GM18520 (cell line): ENCODE data around the gene CAPN12.

Experiments used
- ATAC-seq: cut with Tn5 transposase; IDR thresholded peaks from one replicate; pipeline ENCODE4 v1.9.1; 2021; ENCODE audit not compliant: unreplicated experiment

The CAPN12 gene

DNA sequence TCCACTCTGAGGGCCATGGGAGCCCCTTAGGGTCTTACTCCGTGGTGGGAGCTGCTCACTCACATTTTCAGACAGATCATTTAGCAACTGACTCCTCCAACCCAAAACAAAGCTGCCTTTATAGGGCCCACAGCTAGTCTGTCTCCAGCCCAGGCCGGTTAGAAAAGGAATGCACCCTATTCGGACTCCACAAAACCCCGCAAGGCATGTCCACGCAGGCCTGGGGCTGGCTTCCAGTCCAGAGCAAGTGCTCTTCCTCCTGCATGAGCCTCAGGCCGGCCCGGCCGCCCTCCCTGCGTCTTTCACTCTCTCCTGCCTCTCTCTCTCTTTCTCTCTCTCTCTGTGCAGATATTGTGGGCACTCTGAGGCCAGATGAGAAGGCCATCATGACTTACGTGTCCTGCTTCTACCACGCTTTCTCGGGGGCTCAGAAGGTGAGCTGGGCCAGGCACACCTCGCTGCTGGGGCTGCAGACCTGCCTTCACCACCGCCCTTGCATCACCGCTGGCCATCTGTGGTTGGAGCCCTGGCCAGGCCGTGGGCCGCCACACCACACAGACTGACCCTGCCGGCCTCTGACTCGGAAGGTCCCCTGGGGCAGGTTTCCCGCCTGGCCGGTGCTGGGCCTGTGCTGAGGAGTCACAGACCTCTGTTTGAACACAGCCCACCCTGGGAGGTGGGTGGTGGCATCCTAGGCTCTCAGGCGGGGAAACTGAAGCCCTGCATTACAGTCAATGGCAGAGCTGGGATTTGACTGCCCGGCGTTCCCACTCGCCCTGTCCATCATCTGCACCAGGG is 33.1 kb downstream of the CAPN12 start:
- no peak for ATAC-seq

DNA sequence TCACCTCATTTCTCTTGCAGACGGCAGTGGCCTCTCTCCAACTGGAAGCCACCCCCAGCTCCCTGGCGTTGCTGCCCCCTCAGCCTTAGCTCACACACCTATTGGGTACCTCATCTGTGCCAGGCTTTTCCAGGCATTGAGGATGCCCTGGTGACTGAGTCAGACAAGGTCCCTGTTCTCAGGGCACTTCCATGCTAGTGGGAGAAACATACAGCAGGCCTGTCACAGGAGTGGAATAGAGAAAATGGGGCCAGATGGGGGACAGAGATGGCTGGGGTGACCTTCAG is 33.9 kb downstream of the CAPN12 start:
- no peak for ATAC-seq

DNA sequence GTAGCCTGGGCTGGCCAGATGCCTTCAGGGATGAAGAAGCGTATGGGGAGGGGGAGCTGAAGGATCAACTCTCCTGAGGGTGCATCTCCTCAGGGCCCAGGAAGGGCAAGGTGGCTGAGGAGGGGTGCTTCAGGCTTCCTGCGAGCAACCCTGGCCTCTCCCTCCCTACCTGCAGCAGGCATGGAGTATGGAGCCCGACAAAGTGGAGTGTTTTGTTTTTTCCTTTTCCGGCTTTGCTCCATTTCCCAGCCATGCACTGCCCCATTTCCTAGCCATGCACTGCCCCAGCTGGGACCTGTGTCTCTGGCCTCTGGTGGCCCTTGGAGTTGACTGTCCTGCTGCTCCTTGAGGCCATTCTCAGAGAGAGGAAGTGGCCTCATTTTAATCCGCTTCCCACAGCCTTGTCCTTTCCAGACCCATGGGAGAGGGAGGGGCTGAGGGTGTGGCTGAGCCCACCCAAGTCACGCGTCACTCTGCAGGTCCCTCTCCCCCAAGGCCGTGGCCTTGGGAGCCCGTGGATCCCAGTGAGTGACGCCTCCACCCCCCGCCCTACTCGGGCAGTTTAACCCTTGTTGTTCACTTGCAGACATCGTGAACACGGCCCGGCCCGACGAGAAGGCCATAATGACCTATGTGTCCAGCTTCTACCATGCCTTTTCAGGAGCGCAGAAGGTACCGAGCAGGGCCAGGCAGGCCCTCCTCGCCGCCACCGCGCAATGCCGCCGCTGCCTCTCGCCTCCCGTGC is 34.4 kb downstream of the CAPN12 start:
- no peak for ATAC-seq

DNA sequence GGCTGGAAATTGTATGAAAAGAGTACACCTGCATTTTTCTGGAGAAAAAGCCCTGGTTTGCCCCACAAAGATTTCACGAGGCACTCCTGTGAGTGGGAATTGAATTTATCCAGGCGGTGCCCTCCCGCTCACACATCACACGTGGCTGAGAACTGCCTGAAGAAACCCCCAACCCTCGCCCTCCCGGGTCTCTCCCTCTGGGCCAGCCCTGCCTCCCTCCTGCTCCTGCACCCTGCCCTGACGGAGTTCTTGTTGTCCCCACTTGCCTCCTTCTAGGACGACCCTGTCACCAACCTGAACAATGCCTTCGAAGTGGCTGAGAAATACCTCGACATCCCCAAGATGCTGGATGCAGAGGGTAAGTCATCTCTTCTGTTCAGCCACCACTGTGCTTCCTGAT is 35.2 kb downstream of the CAPN12 start:
- ATAC-seq = no peak

DNA sequence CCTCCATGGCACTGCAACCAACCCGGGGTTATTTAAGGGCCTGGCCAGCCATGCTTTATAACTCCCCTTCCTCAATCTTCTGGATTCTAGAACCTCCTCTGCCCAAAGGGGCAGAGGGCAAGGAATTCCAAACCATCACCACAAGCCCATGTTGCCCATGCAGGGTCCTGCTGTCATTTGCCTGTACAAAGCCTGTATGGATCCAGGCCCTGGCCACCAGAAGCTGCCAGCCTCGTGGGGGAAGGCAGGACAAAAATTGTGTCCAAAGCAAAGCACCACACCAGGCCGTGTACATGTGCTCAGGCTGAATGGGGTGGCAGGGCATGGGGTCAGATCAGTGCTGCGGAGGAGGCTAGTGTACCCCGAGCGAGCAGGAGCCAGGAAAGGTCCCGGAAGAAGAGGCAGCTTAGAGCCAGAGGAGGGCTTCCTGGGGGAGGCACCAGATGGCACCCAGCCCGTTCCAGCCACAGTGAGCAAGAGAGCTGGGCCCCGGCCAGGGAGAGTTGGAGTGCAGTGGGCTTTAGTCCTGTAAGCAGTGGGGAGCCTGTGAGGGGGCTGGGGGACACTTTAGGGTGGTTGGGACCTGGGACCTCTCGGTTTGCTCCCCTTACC is 35.8 kb downstream of the CAPN12 start:
- ATAC-seq = no peak

DNA sequence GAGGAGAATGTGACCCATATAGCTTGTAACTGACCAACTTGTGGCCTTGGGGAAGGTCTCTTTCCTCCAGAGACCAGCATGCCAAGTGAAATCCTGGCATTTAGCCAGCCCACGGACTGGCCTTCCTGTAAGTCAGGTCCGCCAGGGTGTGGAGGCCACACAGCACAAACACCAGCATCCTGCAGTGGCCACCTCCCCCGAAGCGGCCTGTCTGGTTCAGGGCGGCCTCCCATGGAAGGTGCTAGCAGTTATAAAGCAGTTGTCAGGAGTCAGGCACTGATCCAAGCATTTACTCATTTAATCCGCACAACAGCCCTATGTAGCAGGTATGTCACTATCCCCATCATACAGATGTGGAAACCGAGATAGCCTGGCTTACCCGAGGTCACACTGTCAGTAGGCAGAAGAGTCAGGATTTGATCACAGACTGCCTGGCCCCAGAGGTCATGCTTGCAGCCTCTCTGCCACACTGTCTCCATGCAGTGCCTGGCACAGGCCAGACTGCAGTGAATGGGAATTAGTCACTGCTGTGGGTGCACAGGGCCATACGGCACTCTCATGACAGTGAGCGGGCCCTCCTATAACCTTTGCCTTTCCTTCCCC is 36.7 kb downstream of the CAPN12 start:
- no peak for ATAC-seq

DNA sequence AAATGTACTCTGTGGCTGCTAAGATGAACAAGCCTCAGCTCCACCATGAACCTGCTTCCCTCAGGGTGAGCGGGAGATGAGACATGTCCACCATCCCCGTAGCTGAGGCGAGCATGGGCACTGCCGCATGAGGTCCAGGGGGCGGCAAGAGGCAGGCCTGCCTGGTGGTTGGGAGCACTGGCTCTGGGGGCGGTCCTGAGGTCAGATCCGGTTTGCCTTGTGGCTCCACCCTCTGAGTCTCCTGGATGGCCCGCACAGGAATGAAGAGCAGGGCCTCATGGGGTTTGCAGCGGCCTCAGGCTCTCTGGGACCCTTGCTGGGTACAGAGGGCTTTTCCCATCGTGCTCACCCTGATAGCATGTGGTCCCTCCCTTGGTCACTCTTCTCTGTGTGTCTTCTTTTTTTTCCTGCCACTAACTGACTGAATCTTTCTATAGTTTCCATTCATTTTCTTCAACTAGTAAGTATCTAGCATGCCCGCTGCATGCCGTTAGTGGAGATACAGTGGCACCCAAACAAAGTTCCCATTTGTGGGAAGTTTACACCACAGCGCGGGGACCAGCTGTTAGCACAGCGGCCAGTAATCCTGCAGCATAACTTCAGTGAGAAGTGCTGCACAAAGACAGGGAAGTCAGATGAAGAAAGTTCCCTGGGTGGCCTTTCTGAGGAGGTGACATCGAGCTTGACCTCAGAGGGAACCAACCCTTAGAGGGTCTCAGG is 37.3 kb downstream of the CAPN12 start:
- ATAC-seq = no peak

DNA sequence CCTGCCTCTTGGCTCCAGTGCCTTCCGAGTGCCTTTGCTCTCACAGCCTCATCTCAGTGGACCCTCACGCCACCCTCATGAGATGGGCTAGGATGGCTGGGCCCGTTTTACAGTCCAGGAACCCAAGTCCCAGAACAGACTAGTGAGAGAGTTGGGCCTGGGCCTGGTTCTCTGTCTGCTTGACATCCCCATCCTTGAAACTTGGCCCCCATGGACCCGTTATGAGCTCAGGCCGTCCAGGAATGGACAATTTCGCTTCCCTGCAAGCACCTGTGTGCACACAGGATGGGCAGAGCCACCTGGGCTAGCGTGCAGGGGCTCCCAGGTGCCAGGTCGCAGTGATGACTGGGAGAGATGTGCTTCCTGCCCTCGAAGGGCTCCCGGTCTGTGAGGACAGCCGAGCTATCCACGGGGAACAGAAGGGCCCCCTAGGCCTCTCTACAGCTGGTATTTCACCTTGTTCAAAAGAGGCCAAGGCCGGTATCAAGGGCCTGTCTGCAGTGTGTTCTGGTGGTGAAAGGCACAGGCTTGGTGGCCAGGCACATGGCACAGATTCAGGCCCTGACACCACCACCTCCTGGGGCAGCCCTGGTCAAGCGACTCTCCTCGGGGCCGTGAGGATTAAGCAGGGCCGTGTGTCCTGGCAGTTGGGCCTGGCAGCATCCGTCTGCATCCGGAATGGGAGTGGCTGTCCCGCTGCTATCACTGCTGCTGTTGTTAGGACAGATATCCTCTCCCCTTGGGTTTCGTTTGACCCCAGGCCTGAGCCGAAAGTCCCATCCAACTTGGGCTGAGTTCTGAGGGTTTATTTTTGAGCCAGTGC is 38.9 kb downstream of the CAPN12 start:
- ATAC-seq = no peak

DNA sequence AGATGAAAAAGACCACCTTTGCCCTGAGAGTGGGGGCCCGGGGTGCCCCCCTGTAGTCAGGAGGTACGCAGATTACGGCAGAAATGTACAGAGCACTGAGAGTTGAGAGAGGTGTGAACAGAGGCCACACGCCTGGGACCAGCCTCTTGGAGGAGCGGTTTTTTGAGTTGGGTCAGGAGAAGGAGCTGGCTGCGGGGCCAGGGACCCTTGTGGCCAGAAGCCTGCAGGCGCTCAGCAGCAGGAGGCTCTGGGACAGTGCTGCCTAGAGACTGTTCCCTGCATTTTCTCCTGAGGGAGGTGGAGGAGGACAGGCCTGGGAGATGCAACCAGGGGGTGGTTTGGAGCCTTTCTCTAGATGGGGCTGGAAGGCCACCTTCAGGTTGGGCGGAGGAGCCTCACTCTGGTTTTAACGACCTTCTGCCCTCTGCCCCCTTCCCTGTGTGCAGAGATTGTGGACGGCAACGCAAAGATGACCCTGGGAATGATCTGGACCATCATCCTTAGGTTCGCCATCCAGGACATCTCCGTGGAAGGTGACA is 39.7 kb downstream of the CAPN12 start:
- ATAC-seq = no peak

DNA sequence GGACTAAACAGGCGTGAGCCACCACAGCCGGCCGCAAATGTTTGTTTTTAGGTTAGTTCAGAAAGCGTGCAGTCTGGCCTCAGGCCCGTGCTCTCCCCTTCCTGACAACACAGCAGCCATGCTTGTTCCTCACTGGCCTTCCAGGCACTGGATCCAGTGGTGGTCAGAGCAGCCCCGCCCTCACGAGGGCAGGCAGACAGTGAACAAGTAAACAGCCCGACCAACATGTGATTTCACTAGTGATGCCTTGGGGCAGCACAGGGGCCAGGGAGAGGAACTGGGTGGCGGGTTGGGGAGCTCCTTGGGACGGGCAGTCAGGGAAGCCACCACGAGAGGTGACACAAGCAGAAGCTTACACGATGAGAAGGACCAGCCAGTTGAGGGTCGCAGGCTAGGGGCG is 40.8 kb downstream of the CAPN12 start:
- no peak for ATAC-seq

DNA sequence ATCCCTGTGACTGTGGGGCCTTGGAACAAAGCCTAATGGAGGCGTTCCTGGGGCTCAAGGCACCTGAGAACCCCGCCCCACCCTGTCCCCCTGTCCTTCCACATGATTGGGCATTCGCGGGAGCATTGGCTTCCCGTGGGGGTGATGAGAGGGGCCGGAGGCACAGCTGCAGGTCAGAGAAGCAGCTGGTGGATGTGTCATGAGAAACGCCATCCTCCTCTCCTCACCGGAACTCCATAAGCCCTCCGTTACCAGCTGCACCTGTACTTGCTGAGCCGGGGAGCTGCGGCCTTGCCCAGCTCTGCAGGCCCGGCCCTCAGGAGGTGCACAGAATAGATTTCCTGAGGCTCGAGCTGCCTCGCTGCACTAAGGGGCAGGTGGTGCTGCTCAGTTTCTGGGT is 42.0 kb downstream of the CAPN12 start:
- ATAC-seq = no peak

DNA sequence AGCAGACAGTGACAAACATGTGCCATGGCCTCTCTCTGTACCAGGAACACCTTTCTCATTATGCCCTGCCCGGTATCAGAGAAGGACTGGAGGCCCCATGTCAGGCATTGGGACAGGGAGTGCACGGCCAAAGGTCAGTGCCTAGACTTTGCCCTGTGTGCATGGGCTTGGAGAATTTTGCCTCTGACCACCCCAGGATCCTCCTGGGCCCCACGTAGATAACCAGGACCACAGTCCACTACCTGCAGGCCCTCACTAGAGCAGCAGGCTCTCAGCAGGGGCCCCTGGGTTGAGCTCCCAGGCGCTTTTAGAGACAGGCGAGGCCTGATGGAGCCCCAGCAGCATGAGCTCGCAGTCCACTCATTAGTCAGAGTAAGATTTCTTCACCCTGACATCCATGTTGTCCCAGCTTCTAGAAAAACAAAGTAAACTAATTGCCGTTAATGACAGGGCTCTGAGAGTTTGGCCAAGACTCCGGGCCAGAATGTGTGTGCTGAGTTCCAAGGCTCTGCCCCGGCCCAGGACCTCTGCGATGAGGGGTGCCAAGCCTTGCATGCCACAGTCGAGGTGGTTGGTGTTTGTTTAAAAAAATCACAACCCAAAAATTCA is 42.7 kb downstream of the CAPN12 start:
- ATAC-seq = no peak

DNA sequence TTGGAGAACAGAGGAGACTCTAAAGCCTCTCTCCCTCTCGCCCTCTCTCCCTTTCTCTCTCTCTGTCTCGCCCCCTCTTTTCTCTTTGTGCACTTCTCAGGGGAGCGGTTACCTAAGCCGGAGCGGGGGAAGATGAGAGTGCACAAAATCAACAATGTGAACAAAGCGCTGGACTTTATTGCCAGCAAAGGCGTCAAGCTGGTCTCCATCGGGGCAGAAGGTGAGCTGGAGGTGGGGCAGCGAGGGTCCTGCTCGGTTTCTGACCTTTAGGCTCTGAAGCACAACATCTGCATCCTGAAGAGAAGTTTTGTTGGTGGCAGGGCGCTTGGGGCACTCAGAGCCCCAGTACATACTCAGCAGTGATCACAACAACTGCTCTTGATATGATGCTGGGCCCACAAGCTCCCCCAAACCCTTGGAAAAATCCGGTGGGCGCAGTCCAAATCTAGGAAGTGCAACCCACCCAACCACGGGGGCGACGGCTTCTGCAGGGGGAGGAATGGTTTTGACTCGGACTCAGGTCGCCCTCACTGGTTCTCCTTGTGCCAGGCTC is 43.3 kb downstream of the CAPN12 start:
- ATAC-seq = no peak

DNA sequence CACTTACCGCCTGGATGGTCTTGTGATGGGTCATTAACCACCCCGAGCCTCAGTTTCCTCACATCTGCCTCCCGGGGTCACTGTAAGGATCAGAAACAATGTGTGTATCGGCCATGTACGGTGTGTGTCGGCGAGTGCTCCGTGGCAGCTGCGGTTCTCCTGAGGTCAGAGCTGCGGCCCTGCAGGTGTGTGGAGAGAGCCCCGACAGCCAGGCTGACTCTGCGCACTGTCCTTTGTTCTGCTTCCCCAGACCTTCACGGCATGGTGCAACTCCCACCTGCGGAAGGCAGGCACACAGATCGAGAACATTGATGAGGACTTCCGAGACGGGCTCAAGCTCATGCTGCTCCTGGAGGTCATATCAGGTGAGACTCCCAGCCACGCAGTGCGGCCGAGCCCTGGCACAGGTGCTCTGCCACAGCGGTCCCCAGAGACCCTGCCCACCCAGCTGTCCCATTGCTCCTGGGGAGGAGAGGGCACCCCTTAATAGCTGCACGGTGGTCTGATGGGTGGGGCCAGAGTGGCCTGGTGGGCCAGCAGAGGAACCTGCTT is 43.8 kb downstream of the CAPN12 start:
- ATAC-seq = no peak

DNA sequence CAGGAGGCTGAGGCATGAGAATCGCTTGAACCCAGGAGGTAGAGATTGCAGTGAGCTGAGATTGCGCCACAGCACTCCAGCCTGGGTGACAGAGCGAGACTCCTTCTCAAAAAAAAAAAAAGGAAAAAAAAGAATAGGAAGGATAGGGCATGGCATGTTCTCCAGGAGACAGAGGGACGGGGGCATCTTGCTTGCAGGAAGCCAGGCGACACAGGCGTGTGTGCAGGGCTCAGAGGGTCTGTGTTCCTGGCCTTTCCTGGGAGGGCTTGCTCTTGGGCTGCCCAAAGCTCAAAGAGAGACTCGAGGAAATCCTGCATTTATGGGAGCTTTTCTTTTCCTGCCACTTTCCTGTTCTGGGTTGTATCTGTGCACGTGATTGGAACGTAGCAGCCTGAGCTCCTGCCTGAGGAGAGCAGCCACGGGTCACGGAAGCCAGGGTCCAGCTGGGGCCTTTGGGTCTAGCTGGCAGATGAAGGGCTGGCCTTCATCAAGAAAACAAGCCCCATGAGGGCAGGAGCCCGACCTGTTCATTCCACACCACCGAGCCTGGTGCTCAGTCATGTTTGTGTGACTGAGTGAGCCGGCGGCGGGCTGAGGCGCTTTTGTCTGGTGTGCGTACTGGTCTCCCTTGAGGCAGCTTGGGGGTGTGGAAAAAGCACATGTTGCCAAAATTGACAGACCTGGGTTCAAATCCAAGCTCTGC is 44.5 kb downstream of the CAPN12 start:
- ATAC-seq = no peak

DNA sequence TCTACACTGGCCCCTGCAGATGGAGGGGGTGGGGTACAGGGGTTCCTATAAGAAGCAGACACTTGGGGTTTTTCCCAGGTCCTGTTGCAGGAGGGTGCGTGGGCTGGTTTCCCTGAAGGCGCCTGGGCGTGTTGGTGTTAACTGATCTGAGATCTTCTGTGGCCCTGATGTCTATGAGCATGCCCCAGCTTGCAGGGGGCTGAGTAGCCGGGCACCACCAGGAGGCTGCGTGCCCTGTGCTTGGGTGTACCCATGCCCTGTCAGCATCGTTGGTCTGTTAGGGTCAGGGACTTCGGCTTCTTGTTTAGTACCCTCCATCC is 45.3 kb downstream of the CAPN12 start:
- ATAC-seq = no peak

DNA sequence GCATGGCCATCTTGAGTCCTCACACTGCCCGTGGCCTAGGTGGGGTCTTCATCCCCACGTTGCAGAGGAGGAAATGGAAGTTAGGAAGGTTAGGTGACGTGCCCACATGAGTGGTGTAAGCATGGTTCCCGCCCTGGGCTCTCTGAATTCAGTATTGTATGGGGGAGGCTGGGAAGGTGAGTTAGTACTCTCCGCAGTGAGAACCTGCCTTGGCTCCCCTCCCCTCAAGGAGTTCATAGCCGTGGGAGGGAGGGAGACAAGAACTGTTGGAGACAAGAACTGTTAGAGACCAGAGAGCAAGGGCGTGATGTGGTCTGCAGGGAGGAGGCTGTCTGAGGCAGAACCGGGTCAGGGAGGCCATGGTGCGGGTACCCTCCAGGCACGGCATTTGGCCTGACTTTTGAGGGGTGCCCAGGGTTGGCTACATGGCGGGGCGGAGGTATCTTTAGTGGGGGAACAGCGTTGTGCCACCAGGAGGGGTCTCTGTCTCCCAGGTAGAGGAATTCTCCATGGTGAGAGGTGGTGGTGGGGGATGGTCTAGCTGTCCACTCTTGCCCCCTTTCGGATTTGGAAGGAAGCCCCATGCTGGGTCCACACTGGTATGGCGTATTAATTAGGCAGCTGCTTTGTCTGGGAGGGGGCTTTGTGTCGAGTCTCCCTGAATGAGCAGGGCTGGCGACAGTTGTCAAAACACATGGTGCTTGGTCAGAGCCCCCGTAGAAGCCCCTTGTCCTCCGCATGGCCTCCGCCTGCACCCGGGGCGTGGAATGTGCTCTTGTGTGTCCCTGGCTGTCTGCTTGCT is 45.8 kb downstream of the CAPN12 start:
- ATAC-seq = no peak

DNA sequence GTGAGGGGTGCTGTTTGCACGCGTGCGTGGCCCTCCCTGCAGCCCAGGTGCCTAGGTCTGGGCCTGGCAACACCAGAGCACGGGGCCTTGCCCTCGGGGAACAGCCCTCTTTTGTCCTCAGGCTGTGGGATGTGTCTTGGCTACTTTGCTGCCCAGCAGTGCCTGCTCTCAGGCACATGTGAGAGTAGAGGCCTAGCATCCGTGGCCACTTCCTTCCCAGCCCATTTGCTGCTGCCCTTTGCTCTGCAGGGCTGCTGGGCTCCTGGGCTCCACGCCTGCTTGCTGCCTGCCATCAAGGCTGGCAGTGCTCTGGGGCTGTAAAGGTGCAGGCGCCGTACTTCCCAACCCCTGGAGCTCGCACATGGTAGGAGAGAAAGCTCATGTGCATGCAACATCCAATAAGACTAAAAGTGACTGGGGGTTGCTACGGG is 46.6 kb downstream of the CAPN12 start:
- no peak for ATAC-seq
